ENCODE data around the gene F2RL1. TPM values are rescaled to one million over a fixed set of nuclear protein-coding genes. Genes with fewer than 3 reads are reported as not detected.
"Not testable (repeated sequence)": the region's sequence is repeated elsewhere in the genome, so short reads cannot be mapped to it uniquely, and the experiment has no call there.

F2RL1 gene
- total RNA-seq, 1 donor from 2014 or later = 6.6 TPM

GRCh38 chr5:76808141-76808691 is 10.6 kb upstream of the F2RL1 start:
- Mint-ChIP-seq H3K36me3 (no peaks in the 10 kb centered on the region), H3K27ac (no peak overlapping the region), H3K27me3 (ENCODE audit: low read depth) (peaks cover 5% of the 10 kb centered on the region), H3K4me1 (peaks cover 12% of the 10 kb centered on the region), H3K9me3 (peaks cover 5% of the 10 kb centered on the region), H3K4me3 (no peak overlapping the region)
- no peak for TF ChIP-seq CTCF (IDR thresholded peaks at IDR 0.05; ENCODE audit: unreplicated experiment)
- DNase-seq (ENCODE audit: low spot score in 2 of 2, unreplicated experiment in 2 of 2) = no peak

GRCh38 chr5:76809141-76809540 is 9.7 kb upstream of the F2RL1 start:
- H3K4me3 Mint-ChIP-seq = no peak overlapping the region
- H3K4me1 Mint-ChIP-seq = peaks cover 12% of the 10 kb centered on the region

GRCh38 chr5:76810236-76810635 is 8.6 kb upstream of the F2RL1 start:
- Mint-ChIP-seq H3K4me1 (peaks cover 12% of the 10 kb centered on the region), H3K9me3 (peaks cover 5% of the 10 kb centered on the region), H3K4me3 (no peak overlapping the region), H3K27ac (no peak overlapping the region), H3K36me3 (no peaks in the 10 kb centered on the region), H3K27me3 (ENCODE audit: low read depth) (peaks cover 5% of the 10 kb centered on the region)
- no peak for DNase-seq (ENCODE audit: low spot score in 2 of 2, unreplicated experiment in 2 of 2)
- TF ChIP-seq CTCF (IDR thresholded peaks at IDR 0.05; ENCODE audit: unreplicated experiment) = no peak

More at GRCh38 chr5:76809141-76809540, 9.7 kb upstream of the F2RL1 start:
- H3K27me3 Mint-ChIP-seq (ENCODE audit: low read depth) = peaks cover 5% of the 10 kb centered on the region
- H3K9me3 Mint-ChIP-seq = peaks cover 5% of the 10 kb centered on the region
- no peak overlapping the region for H3K27ac Mint-ChIP-seq
- DNase-seq (ENCODE audit: low spot score in 2 of 2, unreplicated experiment in 2 of 2) = no peak
- H3K36me3 Mint-ChIP-seq = no peaks in the 10 kb centered on the region
- TF ChIP-seq CTCF (IDR thresholded peaks at IDR 0.05; ENCODE audit: unreplicated experiment) = no peak

- no peak overlapping the region for H3K4me3 Mint-ChIP-seq
- no peaks in the 10 kb centered on the region for H3K36me3 Mint-ChIP-seq
- no peak for TF ChIP-seq CTCF (IDR thresholded peaks at IDR 0.05; ENCODE audit: unreplicated experiment)
- peaks cover 7% of the 10 kb centered on the region for H3K4me1 Mint-ChIP-seq
- peaks cover 5% of the 10 kb centered on the region for H3K9me3 Mint-ChIP-seq
- H3K27ac Mint-ChIP-seq = no peak overlapping the region
- DNase-seq (ENCODE audit: low spot score in 2 of 2, unreplicated experiment in 2 of 2) = no peak
- peaks cover 4% of the 10 kb centered on the region for H3K27me3 Mint-ChIP-seq (ENCODE audit: low read depth)
These were observed 7.6 kb upstream of the F2RL1 start for GRCh38 chr5:76811214-76811613.

- not testable (repeated sequence) for H3K36me3 Mint-ChIP-seq; DNase-seq (ENCODE audit: low spot score in 2 of 2, unreplicated experiment in 2 of 2); H3K27me3 Mint-ChIP-seq (ENCODE audit: low read depth); H3K9me3 Mint-ChIP-seq; H3K4me1 Mint-ChIP-seq; H3K27ac Mint-ChIP-seq; H3K4me3 Mint-ChIP-seq
These were observed 6.6 kb upstream of the F2RL1 start for GRCh38 chr5:76812209-76812608.

- Mint-ChIP-seq H3K27me3 (ENCODE audit: low read depth) (peaks cover 16% of the 10 kb centered on the region), H3K4me1 (peaks cover 5% of the 10 kb centered on the region), H3K9me3 (peaks cover 5% of the 10 kb centered on the region), H3K27ac (no peak overlapping the region), H3K36me3 (no peaks in the 10 kb centered on the region), H3K4me3 (no peak overlapping the region)
- TF ChIP-seq CTCF (IDR thresholded peaks at IDR 0.05; ENCODE audit: unreplicated experiment) = no peak
- DNase-seq (ENCODE audit: low spot score in 2 of 2, unreplicated experiment in 2 of 2) = no peak
These were observed 4.8 kb upstream of the F2RL1 start for GRCh38 chr5:76813982-76814562.

Data from mesothelial cell of epicardium (in vitro differentiated cells).